CD8-positive, alpha-beta memory T cell (primary cell): ENCODE measurements around the gene ZNF782. TPM values are rescaled to one million over a fixed set of nuclear protein-coding genes. Genes with fewer than 3 reads are reported as not detected.
A peak's percentile ranks its signal among the peaks of the same experiment; 100 is the strongest.

Source experiments
- CTCF ChIA-PET: fragments of 350-600 bp; sonication (Branson Sonifier 250); formaldehyde crosslinking; loops from one replicate; lab custom pipeline; 2021; ENCODE audit warnings: antibody characterized with exemption; lab: Charles Lee
- POLR2A ChIA-PET: fragments of 350-600 bp; sonication (Branson Sonifier 250); formaldehyde crosslinking; loops from one replicate; lab custom pipeline; 2021; ENCODE audit warnings: antibody characterized with exemption; lab: Charles Lee
- DNase-seq, 5 donors: peaks; one replicate each; pipeline versions ENCODE4 v3.0.0 to v3.0.0-alpha.2; 2020 to 2022; ENCODE audit warnings: mixed read lengths in 1 of 5
- H3K27ac ChIP-seq: one replicate; pipeline ENCODE4 v1.7.0; 2013; ENCODE audit warnings: low read depth, mild to moderate bottlenecking, low read length, moderate library complexity
- H3K27me3 ChIP-seq: 2 replicates; pipeline ENCODE4 v1.7.0; 2013; ENCODE audit warnings: low read length, mild to moderate bottlenecking; ENCODE audit not compliant: insufficient read depth, poor library complexity, severe bottlenecking
- H3K36me3 ChIP-seq: 2 replicates; pipeline ENCODE4 v1.7.0; 2013; ENCODE audit warnings: mild to moderate bottlenecking, low read length, moderate library complexity; ENCODE audit not compliant: insufficient read depth
- H3K4me1 ChIP-seq: 2 replicates; pipeline ENCODE4 v1.7.0; 2013; ENCODE audit warnings: mild to moderate bottlenecking, low read length, moderate library complexity; ENCODE audit not compliant: insufficient read depth
- H3K4me3 ChIP-seq: 2 replicates; pipeline ENCODE4 v1.7.0; 2013; ENCODE audit warnings: mild to moderate bottlenecking, low read length
- H3K9me3 ChIP-seq: 2 replicates; pipeline ENCODE4 v1.7.0; 2013; ENCODE audit warnings: mild to moderate bottlenecking, low read length
- H3K27ac Mint-ChIP-seq, 8 donors: one replicate each; pipeline ENCODE4 v1.8.0; 2020 to 2021; ENCODE audit warnings: mixed read lengths in 8 of 8, mild to moderate bottlenecking in 6 of 8, inconsistent platforms in 3 of 8, moderate library complexity in 3 of 8
- H3K27me3 Mint-ChIP-seq, 2 donors: one replicate each; pipeline ENCODE4 v1.8.0; 2020 to 2021; ENCODE audit warnings: mixed read lengths in 2 of 2, mild to moderate bottlenecking in 1 of 2, moderate library complexity in 1 of 2
- H3K36me3 Mint-ChIP-seq, 3 donors: one replicate each; pipeline ENCODE4 v1.8.0; 2020 to 2021; ENCODE audit warnings: mixed read lengths in 3 of 3, inconsistent platforms in 1 of 3, mild to moderate bottlenecking in 1 of 3
- H3K4me1 Mint-ChIP-seq, 3 donors: one replicate each; pipeline ENCODE4 v1.8.0; 2020 to 2021; ENCODE audit warnings: mixed read lengths in 3 of 3, inconsistent platforms in 1 of 3, mild to moderate bottlenecking in 1 of 3
- H3K4me3 Mint-ChIP-seq, 7 donors: one replicate each; pipeline ENCODE4 v1.8.0; 2020 to 2021; ENCODE audit warnings: mixed read lengths in 7 of 7, mild to moderate bottlenecking in 6 of 7, moderate library complexity in 4 of 7, inconsistent platforms in 2 of 7
- H3K9me3 Mint-ChIP-seq, 5 donors: one replicate each; pipeline ENCODE4 v1.8.0; 2020 to 2022; ENCODE audit warnings: mixed read lengths in 5 of 5, mild to moderate bottlenecking in 3 of 5, moderate library complexity in 2 of 5, inconsistent platforms in 1 of 5
- polyA plus RNA-seq: library from polyadenylated mRNA; unstranded; fragments of 300-500 nt; fragmentation: Illumina TruSeq; gene quantifications from one replicate; pipeline ENCODE4 v1.2.3, GENCODE V29; 2021
- total RNA-seq, 2 experiments: library from RNA; stranded (reverse); gene quantifications; one replicate each; pipeline ENCODE4 v1.2.3, GENCODE V29; 2021

Gene ZNF782
- total and polyA plus RNA-seq, 3 experiments from 2014 or later: 2.5 to 6.5 (median 4.2) TPM

- no peaks in the 10 kb centered on the region for H3K36me3 ChIP-seq
- H3K4me1 Mint-ChIP-seq: peaks cover 3 to 15% (median 7%) of the 10 kb centered on the region in 3 donors
These were observed 5.3 kb upstream of the ZNF782 start for GRCh38 chr9:96859461-96860198.

GRCh38 chr9:96858670-96859069 is 4.4 kb upstream of the ZNF782 start:
- no peaks in the 10 kb centered on the region for H3K9me3 ChIP-seq
- peaks cover 7% of the 10 kb centered on the region for H3K4me1 ChIP-seq
- Mint-ChIP-seq H3K36me3 (peaks cover 0 to 6% (median 0%) of the 10 kb centered on the region in 3 donors), H3K27me3 (peaks cover 4 to 6% of the 10 kb centered on the region in 2 donors), H3K4me3 (no peak overlapping the region), H3K4me1 (peaks cover 10 to 22% (median 14%) of the 10 kb centered on the region in 3 donors), H3K27ac (peak overlapping the region in 2 of 8 donors; percentile 11 to 87), H3K9me3 (no peaks in the 10 kb centered on the region)
- ChIA-PET CTCF (interaction anchor here (6.2 kb wide), 1 partner anchor 539 kb away, joined by 65 read pairs; no protein-coding TSS in a partner anchor), POLR2A (no interaction called here)
- H3K4me3 ChIP-seq: no peak overlapping the region
- no peaks in the 10 kb centered on the region for H3K27me3 ChIP-seq
- DNase-seq: no peak
- no peaks in the 10 kb centered on the region for H3K36me3 ChIP-seq
- no peak overlapping the region for H3K27ac ChIP-seq

More at GRCh38 chr9:96859461-96860198, 5.3 kb upstream of the ZNF782 start:
- no peaks in the 10 kb centered on the region for H3K9me3 ChIP-seq
- ChIA-PET POLR2A (no interaction called here), CTCF (interaction anchor here (6.2 kb wide), 1 partner anchor 538 kb away, joined by 65 read pairs; no protein-coding TSS in a partner anchor)
- Mint-ChIP-seq H3K27me3 (peaks cover 4 to 6% of the 10 kb centered on the region in 2 donors), H3K27ac (peak overlapping the region in 3 of 8 donors; percentile 5 to 52 (median 18)), H3K4me3 (no peak overlapping the region), H3K36me3 (no peaks in the 10 kb centered on the region), H3K9me3 (no peaks in the 10 kb centered on the region)
- DNase-seq: no peak
- H3K27ac ChIP-seq: no peak overlapping the region
- no peak overlapping the region for H3K4me3 ChIP-seq
- no peaks in the 10 kb centered on the region for H3K27me3 ChIP-seq
- H3K4me1 ChIP-seq: peaks cover 4% of the 10 kb centered on the region

GRCh38 chr9:96858018-96858573 is 3.8 kb upstream of the ZNF782 start:
- no peak for DNase-seq
- no peak overlapping the region for H3K4me3 Mint-ChIP-seq
- ChIA-PET CTCF (interaction anchor here (1.2 to 6.2 kb wide), 2 partner anchors 535 to 540 kb away, joined by 3 to 65 read pairs; no protein-coding TSS in a partner anchor), POLR2A (no interaction called here)
- Histone ChIP-seq H3K9me3 (no peaks in the 10 kb centered on the region), H3K27ac (no peak overlapping the region), H3K27me3 (no peaks in the 10 kb centered on the region), H3K36me3 (no peaks in the 10 kb centered on the region), H3K4me3 (no peak overlapping the region), H3K4me1 (peaks cover 13% of the 10 kb centered on the region)
- peaks cover 15 to 28% (median 19%) of the 10 kb centered on the region in 3 donors for H3K4me1 Mint-ChIP-seq
- peaks cover 0 to 6% (median 0%) of the 10 kb centered on the region in 3 donors for H3K36me3 Mint-ChIP-seq
- no peaks in the 10 kb centered on the region for H3K9me3 Mint-ChIP-seq
- peaks cover 4 to 6% of the 10 kb centered on the region in 2 donors for H3K27me3 Mint-ChIP-seq
- H3K27ac Mint-ChIP-seq: peak overlapping the region in 5 of 8 donors; percentile 11 to 87 (median 25)

- CTCF ChIA-PET: interaction anchor here (0.6 to 6.2 kb wide), 24 partner anchors 9 to 759 kb away, joined by 3 to 65 read pairs (median 4); no protein-coding TSS in a partner anchor
- peak; percentile 57 to 78 (median 63) for DNase-seq
- POLR2A ChIA-PET: interaction anchor here (0.5 kb wide), 1 partner anchor 1028 kb away, joined by 6 read pairs; no protein-coding TSS in a partner anchor
- Histone ChIP-seq H3K4me1 (peaks cover 28% of the 10 kb centered on the region), H3K27ac (no peak overlapping the region), H3K27me3 (no peaks in the 10 kb centered on the region), H3K4me3 (no peak overlapping the region), H3K9me3 (no peaks in the 10 kb centered on the region), H3K36me3 (no peaks in the 10 kb centered on the region)
- peaks cover 0 to 7% (median 0%) of the 10 kb centered on the region in 3 donors for H3K36me3 Mint-ChIP-seq
- H3K9me3 Mint-ChIP-seq: no peaks in the 10 kb centered on the region
- H3K4me3 Mint-ChIP-seq: peak overlapping the region in 3 of 7 donors; percentile 34 to 77 (median 64)
- peaks cover 4 to 6% of the 10 kb centered on the region in 2 donors for H3K27me3 Mint-ChIP-seq
- H3K4me1 Mint-ChIP-seq: peaks cover 28 to 42% (median 34%) of the 10 kb centered on the region in 3 donors
- H3K27ac Mint-ChIP-seq: peak overlapping the region in 6 of 8 donors; percentile 68 to 91 (median 75)
These were observed 2.3 kb upstream of the ZNF782 start for GRCh38 chr9:96856363-96857286.

GRCh38 chr9:96854651-96855273 is 448 bp upstream of the ZNF782 start:
- no peak for DNase-seq
- POLR2A ChIA-PET: interaction anchor here (1.0 to 1.5 kb wide), 3 partner anchors 20 to 558 kb away, joined by 4 to 6 read pairs (median 5); partner anchors contain the start of genes TDRD7 and ZNF510
- H3K36me3 ChIP-seq: no peaks in the 10 kb centered on the region
- Mint-ChIP-seq H3K27ac (peak overlapping the region; percentile 72 to 100 (median 99)), H3K27me3 (peaks cover 2 to 6% of the 10 kb centered on the region in 2 donors), H3K9me3 (no peaks in the 10 kb centered on the region), H3K4me3 (peak overlapping the region; percentile 93 to 100 (median 100)), H3K4me1 (peaks cover 38 to 54% (median 50%) of the 10 kb centered on the region in 3 donors), H3K36me3 (peaks cover 0 to 8% (median 2%) of the 10 kb centered on the region in 3 donors)
- no peaks in the 10 kb centered on the region for H3K9me3 ChIP-seq
- peak overlapping the region; percentile 60 for H3K27ac ChIP-seq
- CTCF ChIA-PET: interaction anchor here (0.8 to 6.2 kb wide), 6 partner anchors 21 to 761 kb away, joined by 3 to 65 read pairs (median 3); partner anchors contain the start of gene TDRD7
- peak overlapping the region; percentile 78 for H3K4me3 ChIP-seq
- H3K4me1 ChIP-seq: peaks cover 33% of the 10 kb centered on the region
- H3K27me3 ChIP-seq: no peaks in the 10 kb centered on the region

- Mint-ChIP-seq H3K27ac (peak overlapping the region in 3 of 8 donors; percentile 14 to 40 (median 30)), H3K36me3 (peaks cover 0 to 12% (median 8%) of the 10 kb centered on the region in 3 donors), H3K4me1 (peaks cover 58 to 75% (median 71%) of the 10 kb centered on the region in 3 donors), H3K9me3 (no peaks in the 10 kb centered on the region), H3K27me3 (peaks cover 2 to 6% of the 10 kb centered on the region in 2 donors), H3K4me3 (peak overlapping the region; percentile 93 to 100 (median 100))
- Histone ChIP-seq H3K4me3 (peak overlapping the region; percentile 78), H3K36me3 (no peaks in the 10 kb centered on the region), H3K27ac (no peak overlapping the region), H3K27me3 (no peaks in the 10 kb centered on the region), H3K9me3 (no peaks in the 10 kb centered on the region), H3K4me1 (peaks cover 33% of the 10 kb centered on the region)
- ChIA-PET CTCF (no interaction called here), POLR2A (no interaction called here)
- DNase-seq: no peak
These were observed 1.6 kb downstream of the ZNF782 start for GRCh38 chr9:96852676-96853075.

GRCh38 chr9:96844040-96844439 is 10.3 kb downstream of the ZNF782 start:
- Histone ChIP-seq H3K4me3 (no peak overlapping the region), H3K27ac (no peak overlapping the region), H3K4me1 (no peaks in the 10 kb centered on the region), H3K27me3 (no peaks in the 10 kb centered on the region), H3K9me3 (no peaks in the 10 kb centered on the region), H3K36me3 (peaks cover 5% of the 10 kb centered on the region)
- peaks cover 32 to 55% (median 35%) of the 10 kb centered on the region in 3 donors for H3K4me1 Mint-ChIP-seq
- H3K9me3 Mint-ChIP-seq: peaks cover 0 to 9% (median 5%) of the 10 kb centered on the region in 5 donors
- no peak for DNase-seq
- H3K4me3 Mint-ChIP-seq: no peak overlapping the region
- no peaks in the 10 kb centered on the region for H3K27me3 Mint-ChIP-seq
- peaks cover 36 to 61% (median 56%) of the 10 kb centered on the region in 3 donors for H3K36me3 Mint-ChIP-seq
- CTCF ChIA-PET: no interaction called here
- POLR2A ChIA-PET: no interaction called here
- H3K27ac Mint-ChIP-seq: no peak overlapping the region
